HL-60 (cell line): ENCODE data around the gene CRABP2.
A peak's percentile ranks its signal among the peaks of the same experiment; 100 is the strongest.

ENCODE experiments used
- DNase-seq, 2 experiments: peaks; one replicate each; pipeline ENCODE4 v3.0.0-alpha.2; 2010 to 2020; ENCODE audit warnings: low read depth in 1 of 2, low spot score in 1 of 2
- H3K27ac ChIP-seq: fragments of 250-450 bp; sonication (Bioruptor Pico); replicated peaks from 2 replicates; pipeline ENCODE4 v1.5.1; 2020; ENCODE audit warnings: mild to moderate bottlenecking, moderate library complexity
- H3K27me3 ChIP-seq: fragments of 250-450 bp; sonication (Bioruptor Pico); 2 replicates; pipeline ENCODE4 v1.5.1; 2021; ENCODE audit warnings: mild to moderate bottlenecking, moderate library complexity; ENCODE audit not compliant: insufficient read depth, poor library complexity, severe bottlenecking
- H3K4me3 ChIP-seq: replicated peaks from 2 replicates; pipeline ENCODE4 v1.5.1; 2011; ENCODE audit warnings: mild to moderate bottlenecking, control low read depth, low read length; ENCODE audit not compliant: insufficient read depth
- GABPA ChIP-seq: IDR thresholded peaks from 2 replicates; pipeline ENCODE4 v1.6.1; 2012; ENCODE audit warnings: low read depth
- POLR2AphosphoS5 ChIP-seq: IDR thresholded peaks from 2 replicates; pipeline ENCODE4 v1.6.1; 2012; ENCODE audit warnings: low read depth
- SPI1 ChIP-seq: IDR thresholded peaks from 2 replicates; pipeline ENCODE4 v1.6.1; 2012; ENCODE audit warnings: low read depth, mild to moderate bottlenecking, borderline replicate concordance
- TF ChIP-seq, protein P1 (sequence below): IDR thresholded peaks from one replicate; pipeline ENCODE4 v1.5.1; 2011; ENCODE audit warnings: low read length, control low read depth, inconsistent platforms; ENCODE audit not compliant: insufficient read depth
- TF ChIP-seq, protein P2 (sequence below): IDR thresholded peaks from 2 replicates; pipeline ENCODE4 v1.6.1; 2012; ENCODE audit warnings: low read depth; ENCODE audit not compliant: insufficient replicate concordance

CRABP2 gene

DNA sequence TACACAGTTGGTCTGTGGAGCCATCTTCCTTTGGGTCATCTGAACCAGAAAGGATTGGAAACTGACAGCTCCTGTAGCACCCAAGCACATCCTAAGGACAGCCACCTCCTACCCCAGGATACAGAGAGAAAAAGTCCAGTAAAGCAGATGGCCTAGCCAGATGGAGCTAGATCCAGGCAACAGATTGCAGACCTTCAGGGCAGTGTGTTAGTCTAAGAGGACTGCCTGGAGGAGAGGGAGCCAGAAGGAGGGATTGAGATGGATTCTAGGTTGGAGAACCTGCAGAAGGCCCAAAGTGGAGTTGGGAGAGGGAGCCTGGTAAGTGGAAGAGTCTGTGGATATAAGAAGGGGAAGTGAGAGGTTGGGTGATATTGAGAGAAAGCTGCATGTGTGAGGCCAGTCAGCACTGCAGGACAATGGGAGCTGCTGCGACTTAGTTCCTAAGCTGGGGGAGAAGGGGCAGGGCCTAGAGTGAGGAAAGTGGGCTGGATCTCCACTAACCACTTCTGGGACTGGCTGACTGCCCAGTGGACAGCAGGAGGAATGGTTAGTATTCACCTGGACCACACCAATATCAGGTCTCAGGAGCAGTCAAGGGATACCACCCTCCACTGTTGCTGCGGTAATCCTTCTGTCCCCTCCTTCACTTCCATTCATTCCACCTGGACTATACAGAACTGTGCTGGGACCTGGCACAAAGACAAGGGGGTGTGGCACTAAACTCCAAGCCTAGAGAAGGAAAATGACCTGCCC is 50.1 kb downstream of the CRABP2 start:
- H3K27me3 ChIP-seq: peaks cover 3% of the 10 kb centered on the region
- H3K4me3 ChIP-seq: no peak overlapping the region
- H3K27ac ChIP-seq: no peak overlapping the region
- TF ChIP-seq GABPA (no peak), SPI1 (peak; percentile 55; the same call in 1 of the 2 replicates)
- no peak for DNase-seq

DNA sequence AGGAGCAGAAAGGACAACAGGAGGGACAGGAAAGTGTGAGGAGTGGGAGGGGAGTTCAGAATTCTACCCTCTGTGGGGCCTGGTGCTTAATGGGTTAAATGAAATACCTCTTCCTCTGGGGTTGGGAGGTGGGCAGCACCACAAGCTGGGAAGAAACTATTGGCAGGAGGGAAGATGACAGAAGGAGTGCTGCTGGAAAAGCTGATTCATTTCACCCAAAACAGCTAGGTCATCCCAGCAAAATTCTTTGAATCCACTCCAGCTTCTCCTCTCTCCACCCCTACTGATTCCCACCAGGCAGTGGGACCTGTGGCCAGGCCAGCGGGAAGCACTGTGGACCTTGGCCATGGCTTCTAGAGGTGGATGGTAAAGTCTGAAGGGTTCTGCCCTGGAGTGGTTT is 50.7 kb downstream of the CRABP2 start:
- Histone ChIP-seq H3K4me3 (no peak overlapping the region), H3K27ac (no peak overlapping the region), H3K27me3 (peaks cover 3% of the 10 kb centered on the region)
- TF ChIP-seq, protein P1, sequence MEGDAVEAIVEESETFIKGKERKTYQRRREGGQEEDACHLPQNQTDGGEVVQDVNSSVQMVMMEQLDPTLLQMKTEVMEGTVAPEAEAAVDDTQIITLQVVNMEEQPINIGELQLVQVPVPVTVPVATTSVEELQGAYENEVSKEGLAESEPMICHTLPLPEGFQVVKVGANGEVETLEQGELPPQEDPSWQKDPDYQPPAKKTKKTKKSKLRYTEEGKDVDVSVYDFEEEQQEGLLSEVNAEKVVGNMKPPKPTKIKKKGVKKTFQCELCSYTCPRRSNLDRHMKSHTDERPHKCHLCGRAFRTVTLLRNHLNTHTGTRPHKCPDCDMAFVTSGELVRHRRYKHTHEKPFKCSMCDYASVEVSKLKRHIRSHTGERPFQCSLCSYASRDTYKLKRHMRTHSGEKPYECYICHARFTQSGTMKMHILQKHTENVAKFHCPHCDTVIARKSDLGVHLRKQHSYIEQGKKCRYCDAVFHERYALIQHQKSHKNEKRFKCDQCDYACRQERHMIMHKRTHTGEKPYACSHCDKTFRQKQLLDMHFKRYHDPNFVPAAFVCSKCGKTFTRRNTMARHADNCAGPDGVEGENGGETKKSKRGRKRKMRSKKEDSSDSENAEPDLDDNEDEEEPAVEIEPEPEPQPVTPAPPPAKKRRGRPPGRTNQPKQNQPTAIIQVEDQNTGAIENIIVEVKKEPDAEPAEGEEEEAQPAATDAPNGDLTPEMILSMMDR: no peak
- no peak for TF ChIP-seq SPI1
- TF ChIP-seq, protein P2, sequence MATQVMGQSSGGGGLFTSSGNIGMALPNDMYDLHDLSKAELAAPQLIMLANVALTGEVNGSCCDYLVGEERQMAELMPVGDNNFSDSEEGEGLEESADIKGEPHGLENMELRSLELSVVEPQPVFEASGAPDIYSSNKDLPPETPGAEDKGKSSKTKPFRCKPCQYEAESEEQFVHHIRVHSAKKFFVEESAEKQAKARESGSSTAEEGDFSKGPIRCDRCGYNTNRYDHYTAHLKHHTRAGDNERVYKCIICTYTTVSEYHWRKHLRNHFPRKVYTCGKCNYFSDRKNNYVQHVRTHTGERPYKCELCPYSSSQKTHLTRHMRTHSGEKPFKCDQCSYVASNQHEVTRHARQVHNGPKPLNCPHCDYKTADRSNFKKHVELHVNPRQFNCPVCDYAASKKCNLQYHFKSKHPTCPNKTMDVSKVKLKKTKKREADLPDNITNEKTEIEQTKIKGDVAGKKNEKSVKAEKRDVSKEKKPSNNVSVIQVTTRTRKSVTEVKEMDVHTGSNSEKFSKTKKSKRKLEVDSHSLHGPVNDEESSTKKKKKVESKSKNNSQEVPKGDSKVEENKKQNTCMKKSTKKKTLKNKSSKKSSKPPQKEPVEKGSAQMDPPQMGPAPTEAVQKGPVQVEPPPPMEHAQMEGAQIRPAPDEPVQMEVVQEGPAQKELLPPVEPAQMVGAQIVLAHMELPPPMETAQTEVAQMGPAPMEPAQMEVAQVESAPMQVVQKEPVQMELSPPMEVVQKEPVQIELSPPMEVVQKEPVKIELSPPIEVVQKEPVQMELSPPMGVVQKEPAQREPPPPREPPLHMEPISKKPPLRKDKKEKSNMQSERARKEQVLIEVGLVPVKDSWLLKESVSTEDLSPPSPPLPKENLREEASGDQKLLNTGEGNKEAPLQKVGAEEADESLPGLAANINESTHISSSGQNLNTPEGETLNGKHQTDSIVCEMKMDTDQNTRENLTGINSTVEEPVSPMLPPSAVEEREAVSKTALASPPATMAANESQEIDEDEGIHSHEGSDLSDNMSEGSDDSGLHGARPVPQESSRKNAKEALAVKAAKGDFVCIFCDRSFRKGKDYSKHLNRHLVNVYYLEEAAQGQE: no peak
- DNase-seq: no peak

DNA sequence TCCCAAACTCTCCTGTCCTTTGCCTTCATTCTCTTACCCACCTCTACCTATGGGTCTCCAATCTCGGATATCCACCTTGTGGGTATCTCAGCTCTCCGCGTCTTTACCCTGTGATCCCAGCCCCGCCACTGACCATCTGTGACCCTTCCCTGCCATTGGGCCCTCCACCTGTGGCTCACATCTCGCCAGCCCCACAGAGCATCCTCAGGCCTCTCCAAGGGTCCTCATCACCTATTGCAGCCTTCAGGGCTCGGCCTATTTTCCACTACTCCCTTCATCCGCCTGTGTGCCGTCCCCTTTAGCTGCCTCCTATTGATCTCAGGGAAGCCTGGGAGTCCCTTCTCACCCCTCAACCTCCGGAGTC is 52.4 kb downstream of the CRABP2 start:
- TF ChIP-seq, protein P2: no peak
- TF ChIP-seq GABPA: no peak
- TF ChIP-seq POLR2AphosphoS5: no peak
- no peak for TF ChIP-seq SPI1
- TF ChIP-seq, protein P1: no peak
- Histone ChIP-seq H3K27ac (no peak overlapping the region), H3K4me3 (no peak overlapping the region), H3K27me3 (peaks cover 9% of the 10 kb centered on the region)
- DNase-seq: no peak

DNA sequence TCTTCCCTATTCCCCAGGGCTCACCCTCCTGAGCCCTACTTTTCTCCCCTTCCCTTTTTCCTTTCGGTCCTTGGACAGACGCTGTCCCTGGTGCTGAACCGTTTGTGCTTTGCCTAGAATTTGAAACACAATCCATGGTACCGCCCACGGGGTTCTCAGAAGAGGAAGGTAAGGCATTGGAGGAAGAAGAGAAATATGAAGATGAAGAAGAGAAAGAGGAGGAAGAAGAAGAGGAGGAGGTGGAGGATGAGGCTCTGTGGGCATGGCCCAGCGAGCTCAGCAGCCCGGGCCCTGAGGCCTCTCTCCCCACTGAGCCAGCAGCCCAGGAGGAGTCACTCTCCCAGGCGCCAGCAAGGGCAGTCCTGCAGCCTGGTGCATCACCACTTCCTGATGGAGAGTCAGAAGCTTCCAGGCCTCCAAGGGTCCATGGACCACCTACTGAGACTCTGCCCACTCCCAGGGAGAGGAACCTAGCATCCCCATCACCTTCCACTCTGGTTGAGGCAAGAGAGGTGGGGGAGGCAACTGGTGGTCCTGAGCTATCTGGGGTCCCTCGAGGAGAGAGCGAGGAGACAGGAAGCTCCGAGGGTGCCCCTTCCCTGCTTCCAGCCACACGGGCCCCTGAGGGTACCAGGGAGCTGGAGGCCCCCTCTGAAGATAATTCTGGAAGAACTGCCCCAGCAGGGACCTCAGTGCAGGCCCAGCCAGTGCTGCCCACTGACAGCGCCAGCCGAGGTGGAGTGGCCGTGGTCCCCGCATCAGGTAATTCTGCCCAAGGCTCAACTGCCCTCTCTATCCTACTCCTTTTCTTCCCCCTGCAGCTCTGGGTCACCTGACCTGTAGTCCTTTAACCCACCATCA is 53.0 kb downstream of the CRABP2 start:
- H3K4me3 ChIP-seq: no peak overlapping the region
- H3K27ac ChIP-seq: no peak overlapping the region
- H3K27me3 ChIP-seq: peaks cover 15% of the 10 kb centered on the region
- TF ChIP-seq POLR2AphosphoS5: no peak
- TF ChIP-seq, protein P2: peak; percentile 98
- TF ChIP-seq, protein P1: no peak
- TF ChIP-seq GABPA: no peak
- peak; percentile 40; the same call in 1 of the 2 replicates for TF ChIP-seq SPI1
- DNase-seq: peak in 1 of 2 experiments; percentile 35
